ENCODE results near the gene MACROH2A2.
"Not testable (repeated sequence)": the region's sequence is repeated elsewhere in the genome, so short reads cannot be mapped to it uniquely, and the experiment has no call there.

Gene MACROH2A2

GRCh38 chr10:70067586-70067985 lies 14.9 kb downstream of the MACROH2A2 start:
- no peak for DNase-seq (ENCODE audit: low read depth)

GRCh38 chr10:70068925-70069324 lies 16.3 kb downstream of the MACROH2A2 start:
- no peak for DNase-seq (ENCODE audit: low read depth)

DNA sequence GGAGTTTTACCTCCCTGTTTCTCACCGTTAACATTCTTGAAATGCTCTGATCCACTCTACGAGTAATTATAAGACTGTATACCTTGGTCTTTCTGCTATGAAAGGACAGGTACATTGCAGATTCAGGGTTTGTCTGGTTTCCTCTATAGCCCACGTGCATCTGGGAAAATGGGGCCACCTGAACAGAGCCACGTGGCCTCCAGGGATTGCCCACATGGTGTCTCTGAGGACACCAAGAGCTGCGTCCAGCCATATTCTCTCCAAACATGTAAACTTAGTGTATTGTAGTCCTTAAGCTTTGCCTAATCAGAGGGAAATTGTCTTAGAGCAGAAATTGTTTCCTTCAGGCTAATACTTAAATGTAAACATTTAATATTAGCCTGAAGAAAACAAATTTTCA lies 16.7 kb downstream of the MACROH2A2 start:
- DNase-seq (ENCODE audit: low read depth), result no peak

GRCh38 chr10:70070834-70071233 lies 18.2 kb downstream of the MACROH2A2 start:
- DNase-seq (ENCODE audit: low read depth), result no peak

GRCh38 chr10:70074165-70074564 lies 21.5 kb downstream of the MACROH2A2 start:
- no peak for DNase-seq (ENCODE audit: low read depth)

GRCh38 chr10:70074971-70075370 lies 22.3 kb downstream of the MACROH2A2 start:
- DNase-seq (ENCODE audit: low read depth), result no peak

DNA sequence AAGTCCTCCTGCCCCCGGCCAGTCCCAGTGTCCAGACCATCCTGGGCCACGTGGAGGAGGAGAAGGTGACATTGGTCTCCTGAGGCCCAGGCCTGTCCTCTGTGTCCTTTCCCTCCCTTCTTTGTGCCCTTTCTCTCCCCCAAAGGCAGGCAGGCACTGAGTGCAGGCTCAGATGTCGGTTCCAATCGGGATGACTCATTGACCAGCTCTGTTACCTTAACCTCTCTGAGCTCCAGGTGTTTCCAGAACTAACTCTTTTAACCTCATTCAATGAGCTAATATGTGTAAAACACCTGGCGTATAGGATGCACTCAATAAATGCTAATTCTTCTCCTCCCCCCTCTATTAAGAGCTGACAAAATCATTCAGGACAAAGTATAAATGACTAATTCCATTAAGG lies 25.7 kb downstream of the MACROH2A2 start:
- no peak for DNase-seq (ENCODE audit: low read depth)

GRCh38 chr10:70078937-70079336 lies 26.3 kb downstream of the MACROH2A2 start:
- no peak for DNase-seq (ENCODE audit: low read depth)

DNA sequence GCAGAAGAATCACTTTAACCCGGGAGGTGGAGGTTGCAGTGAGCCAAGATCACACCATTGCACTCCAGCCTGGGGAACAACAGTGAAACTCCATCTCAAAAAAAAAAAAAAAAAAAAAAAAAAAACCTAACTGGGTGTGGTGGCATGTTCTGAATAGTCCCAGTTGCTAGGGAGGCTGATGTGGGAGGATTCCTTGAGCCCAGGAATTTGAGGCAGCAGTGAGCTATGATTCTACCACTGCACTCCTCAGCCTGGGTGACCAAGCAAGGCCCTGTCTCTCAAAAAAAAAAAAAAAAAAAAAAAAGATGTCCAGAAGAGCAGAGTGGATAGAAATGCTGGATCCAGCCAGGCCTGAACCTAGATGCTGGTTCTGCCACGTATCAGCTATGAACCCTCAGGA lies 28.1 kb downstream of the MACROH2A2 start:
- DNase-seq (ENCODE audit: low read depth), result not testable (repeated sequence)

- DNase-seq (ENCODE audit: low read depth), result no peak
These were observed 31.5 kb downstream of the MACROH2A2 start for GRCh38 chr10:70084189-70084588.

GRCh38 chr10:70085975-70086613 lies 33.4 kb downstream of the MACROH2A2 start:
- DNase-seq (ENCODE audit: low read depth), result no peak

DNA sequence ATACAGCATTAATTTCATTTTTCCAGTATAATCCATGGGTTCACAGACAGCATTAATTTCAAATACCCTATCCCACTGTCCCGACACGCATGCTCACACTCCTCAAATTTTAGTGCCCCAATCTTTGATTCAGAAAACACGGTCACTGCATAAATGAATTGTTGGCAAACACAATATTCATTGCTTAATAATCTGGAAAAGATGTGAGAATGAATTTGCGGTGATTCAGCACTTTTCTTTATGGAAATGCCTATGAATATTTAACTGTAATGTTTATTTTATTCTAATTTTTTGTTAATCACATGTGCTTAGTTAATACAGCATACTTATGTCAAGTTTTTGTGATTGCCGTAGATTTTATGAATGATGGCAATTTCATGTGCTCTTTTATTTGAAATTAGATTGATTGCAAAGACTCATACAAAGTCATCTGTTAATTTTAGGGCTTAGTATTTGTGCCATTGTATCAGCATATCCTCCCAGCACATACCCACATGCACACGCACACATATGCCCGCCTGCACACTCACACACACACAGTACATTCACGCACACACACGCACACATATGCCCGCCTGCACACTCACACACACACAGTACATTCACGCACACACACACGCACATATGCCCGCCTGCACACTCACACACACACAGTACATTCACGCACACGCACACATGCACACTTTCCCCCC lies 35.1 kb downstream of the MACROH2A2 start:
- DNase-seq (ENCODE audit: low read depth), result no peak

DNA sequence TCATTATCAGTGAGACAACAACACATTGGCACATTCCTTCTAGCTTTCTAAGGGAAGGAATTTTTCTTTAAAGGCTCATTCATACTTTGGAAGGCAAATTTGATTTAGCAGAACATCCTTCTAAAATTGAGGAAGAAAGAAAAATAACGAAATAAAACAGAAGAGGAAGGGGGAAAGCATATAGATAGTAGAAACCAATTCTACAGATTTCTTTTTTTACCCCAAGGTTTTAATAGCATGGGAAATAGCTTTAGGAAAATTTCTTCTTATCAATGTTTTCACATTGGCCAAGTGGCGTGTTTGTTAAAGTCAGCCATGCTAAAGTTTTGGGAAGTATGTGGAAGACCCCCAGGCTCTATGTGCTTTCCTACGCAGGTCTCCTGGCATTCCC lies 35.7 kb downstream of the MACROH2A2 start:
- DNase-seq (ENCODE audit: low read depth), result no peak

GRCh38 chr10:70090013-70090412 lies 37.4 kb downstream of the MACROH2A2 start:
- DNase-seq (ENCODE audit: low read depth), result no peak

DNA sequence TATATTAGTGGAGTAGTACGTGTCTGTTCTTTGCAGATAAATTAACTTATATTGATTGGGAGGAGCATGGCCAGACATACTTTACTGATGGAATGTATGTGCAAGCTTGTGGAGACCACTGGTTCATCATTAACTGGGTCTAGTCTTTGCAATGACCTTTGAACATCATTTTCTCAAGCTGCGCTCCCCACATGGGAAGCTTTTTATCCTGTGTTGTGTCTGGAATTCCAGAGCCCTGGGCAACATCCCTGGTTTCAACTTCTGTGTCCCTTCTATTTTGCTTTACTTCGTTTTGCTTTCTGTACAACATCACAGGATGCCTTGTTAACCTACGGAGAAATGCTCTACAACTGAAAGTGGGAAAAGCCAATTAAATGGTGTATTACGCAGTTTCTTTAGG lies 38.3 kb downstream of the MACROH2A2 start:
- no peak for DNase-seq (ENCODE audit: low read depth)

DNA sequence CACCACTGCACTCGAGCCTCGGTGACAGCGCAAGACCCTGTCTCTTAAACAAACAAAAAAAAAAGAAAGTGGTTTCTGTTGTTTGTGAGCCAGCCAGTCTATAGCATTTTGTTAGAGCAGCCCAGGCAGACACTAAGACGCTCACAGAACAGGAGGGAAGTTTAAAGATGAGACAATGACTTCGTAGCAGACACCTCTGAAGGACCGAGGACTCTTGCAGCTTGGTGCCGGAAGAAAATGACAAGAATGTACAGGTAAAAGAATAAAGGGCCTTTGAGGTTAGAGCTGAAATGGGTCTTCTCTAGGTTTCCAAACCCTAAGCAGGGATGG lies 39.7 kb downstream of the MACROH2A2 start:
- no peak for DNase-seq (ENCODE audit: low read depth)

DNA sequence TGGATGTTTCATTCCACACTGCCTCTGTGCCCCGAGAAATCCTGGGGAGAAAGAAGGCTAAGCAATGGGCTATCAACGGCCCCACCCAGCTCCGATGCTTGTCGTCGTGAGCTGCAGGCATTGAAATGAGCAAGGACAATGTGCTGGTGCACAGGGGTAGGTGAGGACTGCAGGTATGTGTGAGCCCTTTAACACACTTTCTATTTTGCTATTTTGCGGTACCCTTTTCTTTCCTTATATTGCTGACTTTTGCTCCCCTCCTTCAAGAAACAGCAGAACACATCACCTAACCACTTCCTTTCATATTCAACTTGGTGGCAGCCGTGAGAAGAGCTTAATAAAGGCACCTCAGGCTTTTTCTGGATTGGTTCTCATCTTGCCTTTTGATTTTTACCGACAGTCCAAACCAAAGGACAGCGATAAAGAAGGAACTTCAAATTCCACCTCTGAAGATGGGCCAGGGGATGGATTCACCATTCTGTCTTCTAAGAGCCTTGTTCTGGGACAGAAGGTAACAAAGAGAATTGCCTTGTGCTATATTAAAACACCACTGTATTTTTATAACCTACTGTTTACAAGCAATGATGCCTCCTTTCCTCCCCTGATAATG lies 40.8 kb downstream of the MACROH2A2 start:
- no peak for DNase-seq (ENCODE audit: low read depth)

DNA sequence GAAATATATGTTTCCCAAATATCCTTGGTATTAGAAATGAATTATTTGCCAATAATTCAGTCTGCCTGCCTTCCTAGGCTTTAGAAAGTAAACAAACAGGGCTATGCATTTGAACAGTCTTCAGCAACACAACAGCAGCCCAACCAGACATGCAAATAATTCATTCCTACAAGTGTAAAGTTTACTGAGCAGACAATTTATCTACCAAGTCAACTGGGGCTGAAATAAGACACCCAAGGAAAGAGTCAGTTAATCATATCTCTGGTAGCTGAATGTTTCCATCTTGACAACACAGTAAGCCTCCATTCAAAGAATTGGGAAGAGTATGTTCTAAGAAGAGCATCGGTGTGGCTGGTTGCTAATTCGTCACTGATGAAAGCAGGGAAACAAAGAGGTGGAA lies 41.6 kb downstream of the MACROH2A2 start:
- no peak for DNase-seq (ENCODE audit: low read depth)

GRCh38 chr10:70096016-70096704 lies 43.5 kb downstream of the MACROH2A2 start:
- no peak for DNase-seq (ENCODE audit: low read depth)

DNA sequence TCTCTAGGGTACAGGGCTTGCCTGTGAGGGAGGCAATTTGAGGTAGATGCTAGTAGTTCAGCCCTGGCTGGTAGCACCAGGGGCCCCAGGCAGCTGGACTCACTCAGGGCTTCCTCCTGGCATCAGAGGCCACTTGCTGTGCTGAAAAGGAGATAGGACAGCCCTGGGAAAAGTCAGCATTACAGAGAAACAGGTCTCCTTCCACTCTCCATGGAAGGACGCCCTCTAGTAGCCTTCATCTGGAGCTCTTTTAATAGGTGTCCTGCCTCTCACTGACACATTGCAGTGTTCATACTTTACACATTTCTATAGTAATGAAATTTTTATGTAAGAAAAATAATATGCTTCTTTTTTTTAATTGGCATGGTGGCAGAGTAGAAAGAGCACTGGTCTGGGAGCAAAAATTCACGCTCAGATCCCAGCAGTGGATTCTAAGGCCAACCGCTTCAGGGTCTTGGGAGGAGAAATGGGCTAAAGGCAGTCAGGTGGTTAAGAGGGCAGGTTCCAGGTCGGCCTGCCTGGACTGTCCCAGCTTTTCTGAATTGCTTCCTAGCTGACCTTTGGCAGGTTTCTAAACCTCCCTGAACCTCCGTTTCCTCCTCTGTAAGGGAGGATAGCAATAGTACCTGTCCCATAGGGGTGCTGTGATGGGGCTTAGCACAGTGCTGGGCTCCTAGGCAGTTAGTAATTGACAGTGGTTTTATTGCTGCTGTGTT lies 44.2 kb downstream of the MACROH2A2 start:
- DNase-seq (ENCODE audit: low read depth), result no peak

- no peak for DNase-seq (ENCODE audit: low read depth)
These were observed 44.8 kb downstream of the MACROH2A2 start for GRCh38 chr10:70097459-70097858.

DNA sequence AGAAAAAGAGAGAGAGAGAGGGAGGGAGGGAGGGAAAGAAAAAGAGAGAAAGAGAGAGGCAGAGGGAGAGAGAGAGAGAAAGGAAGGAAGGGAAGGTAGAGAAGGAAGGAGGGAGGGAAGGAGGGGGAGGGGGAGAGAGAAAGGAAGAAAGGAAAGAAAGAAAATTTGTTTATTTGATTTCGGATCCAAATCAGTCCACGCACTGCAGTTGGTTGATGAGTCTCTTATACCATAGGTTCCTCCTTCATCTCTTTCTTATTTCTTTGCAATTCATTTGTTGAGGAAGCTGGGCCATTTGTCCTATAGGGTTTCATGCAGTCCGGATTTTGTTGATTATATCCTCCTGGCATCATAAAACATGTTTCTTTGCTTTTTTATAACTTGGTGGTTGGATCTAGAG lies 45.6 kb downstream of the MACROH2A2 start:
- DNase-seq (ENCODE audit: low read depth), result no peak

Measured in stimulated activated CD8-positive, alpha-beta memory T cell treated with anti-CD3 and anti-CD28 coated beads, Interleukin-15, amount 100 ng/mL, for 1 hour (primary cell).